Body of pancreas (tissue), 4 donors: ENCODE results near the gene ETHE1.

ENCODE experiments used
- POLR2A ChIP-seq, 3 donors: fragments of 450-650 bp; IDR thresholded peaks; one replicate each; pipeline ENCODE4 v1.6.1; 2016; ENCODE audit warnings: antibody characterized with exemption in 3 of 3, mild to moderate bottlenecking in 2 of 3
- TF ChIP-seq, protein P1 (sequence below), 7 experiments: fragments of 450-650 bp in 4 of 7; fragments of 200-600 bp in 3 of 7; sonication (generic) in 3 of 7; IDR thresholded peaks; one replicate each; pipeline ENCODE4 v1.5.1; 2016 to 2019; ENCODE audit warnings: antibody characterized with exemption in 7 of 7

DNA sequence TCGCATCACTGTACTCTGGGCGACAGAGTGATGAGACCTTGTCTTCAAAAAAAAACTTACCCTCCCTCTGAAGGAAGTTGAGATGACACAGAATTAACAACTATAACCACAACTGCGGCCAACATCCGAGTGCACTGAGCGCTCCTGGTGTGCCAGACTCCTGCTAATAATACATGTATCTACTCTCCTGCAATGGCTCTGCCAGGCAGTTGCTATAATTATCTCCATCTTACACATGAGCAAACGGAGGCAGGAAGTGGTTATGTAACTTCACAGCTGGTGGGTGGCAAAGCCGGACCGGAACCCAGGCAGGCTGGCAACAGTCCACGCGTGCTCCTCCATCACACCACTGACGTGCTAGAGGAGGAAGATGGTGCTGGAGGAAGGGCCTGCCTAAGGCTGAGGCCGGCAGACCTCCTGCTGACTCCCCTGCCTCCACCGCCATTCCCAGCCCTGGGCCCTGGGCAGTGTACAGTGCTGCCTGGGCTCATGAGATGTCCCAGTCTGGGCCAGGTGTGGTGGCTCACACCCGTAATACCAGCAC is 35.8 kb upstream of the ETHE1 start:
- TF ChIP-seq, protein P1, sequence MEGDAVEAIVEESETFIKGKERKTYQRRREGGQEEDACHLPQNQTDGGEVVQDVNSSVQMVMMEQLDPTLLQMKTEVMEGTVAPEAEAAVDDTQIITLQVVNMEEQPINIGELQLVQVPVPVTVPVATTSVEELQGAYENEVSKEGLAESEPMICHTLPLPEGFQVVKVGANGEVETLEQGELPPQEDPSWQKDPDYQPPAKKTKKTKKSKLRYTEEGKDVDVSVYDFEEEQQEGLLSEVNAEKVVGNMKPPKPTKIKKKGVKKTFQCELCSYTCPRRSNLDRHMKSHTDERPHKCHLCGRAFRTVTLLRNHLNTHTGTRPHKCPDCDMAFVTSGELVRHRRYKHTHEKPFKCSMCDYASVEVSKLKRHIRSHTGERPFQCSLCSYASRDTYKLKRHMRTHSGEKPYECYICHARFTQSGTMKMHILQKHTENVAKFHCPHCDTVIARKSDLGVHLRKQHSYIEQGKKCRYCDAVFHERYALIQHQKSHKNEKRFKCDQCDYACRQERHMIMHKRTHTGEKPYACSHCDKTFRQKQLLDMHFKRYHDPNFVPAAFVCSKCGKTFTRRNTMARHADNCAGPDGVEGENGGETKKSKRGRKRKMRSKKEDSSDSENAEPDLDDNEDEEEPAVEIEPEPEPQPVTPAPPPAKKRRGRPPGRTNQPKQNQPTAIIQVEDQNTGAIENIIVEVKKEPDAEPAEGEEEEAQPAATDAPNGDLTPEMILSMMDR (IDR thresholded peaks at IDR 0.05) = no peak
- TF ChIP-seq POLR2A (IDR thresholded peaks at IDR 0.05) = no peak
